Measurements from ENCODE around the gene ABCA2. TPM values are rescaled to one million over a fixed set of nuclear protein-coding genes. Genes with fewer than 3 reads are reported as not detected.

The ABCA2 gene
- 26.7 TPM for total RNA-seq
- long read RNA-seq, full-length matches to known transcripts = 4 of 43 reads
- long read RNA-seq, partial matches to known transcripts = 36 of 43 reads
- long read RNA-seq, other reads (novel, unspliced or antisense) = 3 of 43 reads

GRCh38 chr9:137027369-137028262 is at the start of gene ABCA2:
ABCA2 (minus strand) TSS chr9:137028237; CDS start chr9:137028140, 97 bp downstream.
- intact Hi-C loops (cut with DNase I) = no loop called here
- no peak for ATAC-seq (ENCODE audit: poor library complexity)
- no peak for DNase-seq

- intact Hi-C loops (cut with DNase I) = no loop called here
- ATAC-seq (ENCODE audit: poor library complexity) (peak; percentile 77), DNase-seq (peak; percentile 90)
Measured at GRCh38 chr9:137077010-137077747, 49.1 kb upstream of the ABCA2 start, which contains the start of gene UAP1L1. UAP1L1 (plus strand) TSS chr9:137077517; CDS start chr9:137077533, 16 bp downstream.

DNA sequence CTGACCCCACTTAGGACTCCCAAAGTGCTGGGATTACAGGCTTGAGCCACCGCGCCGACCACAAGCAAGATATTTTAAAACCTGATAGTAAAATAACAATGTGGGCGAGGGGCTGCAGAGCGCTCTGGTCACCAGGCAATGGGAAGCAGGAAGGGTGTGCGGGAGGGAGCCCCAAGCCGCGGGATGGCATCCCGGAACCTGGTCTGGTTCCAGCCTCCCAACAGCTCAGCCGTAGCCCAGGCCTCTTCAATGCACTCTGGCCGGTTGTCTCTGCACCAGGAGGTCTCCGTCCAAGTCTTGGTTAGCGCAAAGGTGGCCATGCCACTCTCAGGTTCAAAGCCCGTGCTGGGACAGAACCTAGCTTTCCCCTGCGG is 48.6 kb upstream of the ABCA2 start:
- DNase-seq = no peak
- intact Hi-C loops (cut with DNase I) = no loop called here
- no peak for ATAC-seq (ENCODE audit: poor library complexity)

GRCh38 chr9:137075275-137075775 is 47.3 kb upstream of the ABCA2 start:
- no peak for DNase-seq
- intact Hi-C loops (cut with DNase I) = no loop called here
- no peak for ATAC-seq (ENCODE audit: poor library complexity)

DNA sequence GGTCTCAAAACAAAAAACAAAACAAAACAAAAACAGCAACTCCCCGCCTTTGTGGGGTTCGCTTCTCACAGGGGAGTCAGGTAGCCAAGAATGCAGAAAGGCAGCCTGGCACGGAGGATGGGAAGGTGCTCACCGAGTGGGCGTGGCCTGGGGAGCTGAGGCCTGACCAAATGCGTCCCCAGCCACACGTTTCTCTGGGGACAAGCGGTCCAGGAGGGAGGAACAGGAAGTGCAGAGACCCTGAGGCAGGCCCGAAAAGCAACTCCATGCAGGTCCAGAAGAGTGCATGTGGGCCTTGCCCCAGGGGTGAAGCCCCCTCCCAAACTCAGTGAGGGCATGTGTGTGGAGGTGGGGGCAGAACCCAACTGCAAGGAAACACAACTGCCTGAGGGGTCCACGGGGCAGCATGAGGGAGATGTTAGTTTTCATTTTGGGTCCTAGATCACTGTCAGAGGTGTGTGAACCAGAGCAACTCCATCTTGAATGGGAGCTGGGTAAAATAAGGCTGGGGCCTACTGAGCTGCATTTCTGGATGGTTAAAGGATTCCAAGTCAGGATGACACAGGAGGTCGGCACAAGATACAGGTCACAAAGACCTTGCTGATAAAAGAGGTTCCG is 46.7 kb upstream of the ABCA2 start:
- intact Hi-C loops (cut with DNase I) = no loop called here
- ATAC-seq (ENCODE audit: poor library complexity) (no peak), DNase-seq (no peak)

DNA sequence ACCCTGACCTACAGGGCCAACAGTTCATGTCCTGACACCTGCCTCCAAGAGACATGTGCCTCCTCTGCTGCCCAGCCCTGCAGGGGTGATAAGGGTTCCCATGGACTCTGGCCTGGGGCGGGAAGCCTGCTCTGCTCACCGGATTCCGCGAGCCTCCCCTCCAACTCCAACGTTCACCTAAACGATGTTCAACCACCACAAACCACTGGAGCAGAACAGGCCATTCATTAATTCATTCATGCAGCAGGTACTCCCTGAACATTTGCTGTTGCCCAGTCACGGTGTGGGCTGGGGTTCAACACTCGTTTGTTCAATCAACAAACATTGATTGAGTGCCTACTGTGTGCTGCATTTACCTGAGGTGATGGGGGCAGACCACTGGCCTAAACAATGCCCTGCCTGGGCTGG is 46.0 kb upstream of the ABCA2 start:
- DNase-seq = no peak
- intact Hi-C loops (cut with DNase I) = no loop called here
- no peak for ATAC-seq (ENCODE audit: poor library complexity)

GRCh38 chr9:137071282-137071681 is 43.2 kb upstream of the ABCA2 start:
- ATAC-seq (ENCODE audit: poor library complexity) (no peak), DNase-seq (no peak)
- intact Hi-C loops (cut with DNase I) = no loop called here

- ATAC-seq (ENCODE audit: poor library complexity) (peak; percentile 51), DNase-seq (peak; percentile 77)
- intact Hi-C loops (cut with DNase I) = no loop called here
Measured at GRCh38 chr9:137070906-137071275, 42.9 kb upstream of the ABCA2 start.

DNA sequence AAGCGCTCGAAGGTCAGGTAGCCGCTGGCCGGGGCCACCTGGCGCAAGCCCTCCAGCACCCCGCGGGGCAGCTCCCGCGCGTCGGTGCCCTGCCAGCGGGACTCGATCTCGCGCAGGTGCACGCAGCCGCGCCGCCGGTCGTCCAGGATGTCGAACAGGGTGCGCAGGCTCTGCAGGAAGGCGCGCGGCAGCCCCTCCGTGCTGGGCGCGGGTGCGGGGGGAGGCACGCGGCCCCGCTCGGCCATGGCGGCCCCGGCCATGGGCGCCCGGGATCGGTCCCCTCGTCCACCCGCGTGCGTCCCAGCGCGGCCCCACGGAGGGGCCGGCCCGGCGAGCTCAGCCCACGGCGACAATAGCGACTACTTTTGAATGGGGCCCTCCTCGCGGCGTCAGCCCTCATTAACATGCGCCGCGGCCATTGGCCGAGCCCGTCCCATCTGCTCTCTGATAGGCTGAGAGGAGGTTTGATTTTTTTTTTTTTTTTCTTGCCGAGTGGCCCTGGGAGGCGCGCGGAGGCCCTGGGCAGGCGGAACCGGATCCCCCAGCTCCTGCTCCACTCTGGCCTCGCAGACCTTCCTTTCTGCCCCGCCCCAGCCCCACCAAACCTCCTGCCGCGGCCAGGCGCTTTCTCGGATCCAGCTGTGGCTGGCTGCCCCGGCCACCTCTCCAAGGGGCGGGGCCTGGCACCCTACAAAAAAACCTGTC is 42.3 kb upstream of the ABCA2 start, which contains the start of gene SAPCD2:
SAPCD2 (minus strand) TSS at position 357 of the 705 bp plus-strand sequence; CDS start at position 260, 97 bp downstream.
- ATAC-seq (ENCODE audit: poor library complexity) (peak; percentile 95), DNase-seq (peak; percentile 94)
- intact Hi-C loops (cut with DNase I) = no loop called here

GRCh38 chr9:137069508-137070091 is 41.6 kb upstream of the ABCA2 start:
- ATAC-seq (ENCODE audit: poor library complexity) (no peak), DNase-seq (peak; percentile 35)
- intact Hi-C loops (cut with DNase I) = no loop called here

DNA sequence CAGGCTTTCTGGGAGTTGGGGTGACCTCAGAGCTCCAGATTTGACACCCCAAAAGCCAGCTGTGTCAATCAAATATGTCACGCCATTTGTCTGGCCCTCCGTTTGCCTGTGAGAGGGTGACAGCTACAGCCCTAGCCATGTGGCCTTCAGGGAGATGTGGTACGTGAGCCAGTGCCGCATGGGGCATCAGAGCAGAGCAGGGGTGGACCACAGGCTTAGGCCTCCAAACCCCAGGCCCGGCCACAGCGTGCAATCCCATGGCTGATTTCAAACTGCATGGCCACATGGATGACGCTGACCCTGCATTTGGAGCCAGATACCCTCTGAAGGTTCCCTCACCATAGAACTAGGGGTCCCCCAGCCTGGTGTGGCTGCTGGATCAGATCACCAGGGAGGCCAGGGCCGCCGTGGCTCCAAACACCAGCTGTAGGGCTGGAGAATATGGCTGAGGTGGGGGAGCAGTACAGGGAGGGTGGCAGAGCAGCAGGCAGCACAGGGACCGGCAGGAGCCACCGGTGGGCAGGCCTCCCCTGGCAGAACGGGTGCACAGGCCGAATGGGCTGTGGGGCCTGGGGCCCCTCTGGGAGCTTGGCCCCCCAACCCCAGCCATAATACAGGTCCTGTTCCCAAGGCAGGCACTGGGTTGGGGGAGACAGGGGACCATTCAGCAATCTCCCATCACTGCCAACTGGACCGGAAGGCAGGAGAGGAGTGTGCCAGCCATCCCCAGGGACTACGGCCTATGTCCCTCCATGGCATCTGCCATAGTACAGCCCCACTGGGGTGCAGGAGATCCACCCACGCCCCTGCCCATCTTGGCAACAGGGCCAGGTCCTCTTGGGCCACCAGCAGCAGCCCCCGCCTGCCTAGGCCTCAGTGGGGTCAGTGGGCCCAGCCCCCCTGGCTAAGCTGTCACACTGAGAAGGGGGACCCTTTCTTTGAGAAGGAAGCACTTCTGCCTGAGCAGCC is 40.8 kb upstream of the ABCA2 start:
- ATAC-seq (ENCODE audit: poor library complexity) = no peak
- peak; percentile 40 for DNase-seq
- intact Hi-C loops (cut with DNase I) = no loop called here

- ATAC-seq (ENCODE audit: poor library complexity) = peak; percentile 48
- peak; percentile 85 for DNase-seq
- intact Hi-C loops (cut with DNase I) = no loop called here
Measured at GRCh38 chr9:137067860-137068538, 40.0 kb upstream of the ABCA2 start.

DNA sequence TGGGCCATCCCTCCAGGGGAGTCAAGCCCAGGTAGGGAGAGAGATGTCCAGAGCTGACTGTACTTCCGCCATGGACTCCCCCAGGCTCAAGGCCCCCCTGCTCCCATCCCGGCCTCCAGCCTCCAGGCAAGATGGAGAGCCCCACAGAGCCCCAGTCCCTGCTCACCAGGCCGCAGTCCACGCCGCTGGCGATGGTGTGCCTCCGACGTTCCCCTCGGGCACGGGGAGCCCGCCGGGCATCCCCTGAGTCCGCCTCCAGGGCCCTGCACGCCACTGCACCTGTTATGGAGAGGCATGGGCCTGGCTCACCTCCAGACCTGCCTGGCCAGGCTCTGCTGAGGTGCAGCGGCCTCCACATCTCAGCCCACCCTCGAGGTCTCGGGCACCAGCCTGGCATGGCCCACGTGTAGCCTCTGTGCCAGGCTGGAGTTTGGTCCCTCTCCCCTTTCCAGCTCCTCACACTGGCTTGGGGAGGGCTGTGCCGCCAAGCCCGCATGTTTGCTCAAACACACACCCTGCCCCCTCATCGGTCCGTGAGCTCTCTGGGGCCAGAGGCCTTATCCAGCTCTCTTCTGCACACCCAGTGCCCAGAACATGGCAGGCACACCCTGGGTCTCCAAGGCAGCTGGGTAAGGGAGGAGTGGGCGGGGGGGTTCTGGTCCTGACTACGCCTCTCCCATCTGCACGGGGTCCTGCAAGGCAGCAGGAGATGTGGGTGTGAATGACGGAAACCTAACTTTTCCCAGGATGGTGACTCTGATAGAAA is 38.2 kb upstream of the ABCA2 start:
- intact Hi-C loops (cut with DNase I) = no loop called here
- DNase-seq (no peak), ATAC-seq (ENCODE audit: poor library complexity) (no peak)

DNA sequence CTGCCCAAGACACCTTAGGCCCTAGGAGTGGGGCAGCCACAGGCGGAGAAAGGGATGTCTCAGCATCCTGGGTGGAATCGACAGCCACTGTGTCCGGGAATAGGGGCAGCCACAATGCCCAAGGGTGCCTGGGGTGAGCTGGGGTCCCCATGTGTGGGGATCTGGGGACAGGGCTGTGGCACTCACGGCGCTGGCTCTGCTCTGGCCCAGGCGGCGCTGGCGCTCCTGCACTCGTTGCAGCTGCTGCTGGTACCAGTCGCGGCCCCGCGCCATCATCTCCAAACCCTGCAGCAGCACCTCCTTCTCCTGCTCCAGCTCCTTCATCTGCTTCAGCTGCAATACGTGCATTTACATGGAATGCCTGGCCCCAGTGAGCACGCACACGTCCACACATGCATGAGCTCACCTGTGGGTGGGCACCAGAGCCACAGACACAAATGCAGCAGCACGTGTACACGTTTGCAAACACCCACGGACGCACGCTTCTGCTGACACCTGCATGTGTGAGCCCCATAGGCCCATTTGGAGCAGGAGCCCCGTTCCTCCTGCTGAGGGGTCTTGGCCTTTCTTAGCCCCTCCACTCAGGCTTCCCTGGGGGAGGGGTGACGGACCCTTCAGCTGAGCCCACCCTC is 37.4 kb upstream of the ABCA2 start:
- DNase-seq (no peak), ATAC-seq (ENCODE audit: poor library complexity) (no peak)
- intact Hi-C loops (cut with DNase I) = no loop called here

- no peak for ATAC-seq (ENCODE audit: poor library complexity)
- DNase-seq = no peak
- intact Hi-C loops (cut with DNase I) = no loop called here
Measured at GRCh38 chr9:137064880-137065164, 36.8 kb upstream of the ABCA2 start.
